GM10266 (cell line): ENCODE measurements around the gene UBE2E1.

Source experiments
- DNase-seq: peaks from one replicate; pipeline ENCODE4 v3.0.0; 2012; ENCODE audit errors: extremely low spot score
- TF ChIP-seq, protein P1 (sequence below): IDR thresholded peaks from 2 replicates; pipeline ENCODE4 v1.5.1; 2012; ENCODE audit warnings: mild to moderate bottlenecking, low read depth; ENCODE audit not compliant: control insufficient read depth, insufficient read depth; ENCODE audit errors: missing control alignments

Gene UBE2E1

DNA sequence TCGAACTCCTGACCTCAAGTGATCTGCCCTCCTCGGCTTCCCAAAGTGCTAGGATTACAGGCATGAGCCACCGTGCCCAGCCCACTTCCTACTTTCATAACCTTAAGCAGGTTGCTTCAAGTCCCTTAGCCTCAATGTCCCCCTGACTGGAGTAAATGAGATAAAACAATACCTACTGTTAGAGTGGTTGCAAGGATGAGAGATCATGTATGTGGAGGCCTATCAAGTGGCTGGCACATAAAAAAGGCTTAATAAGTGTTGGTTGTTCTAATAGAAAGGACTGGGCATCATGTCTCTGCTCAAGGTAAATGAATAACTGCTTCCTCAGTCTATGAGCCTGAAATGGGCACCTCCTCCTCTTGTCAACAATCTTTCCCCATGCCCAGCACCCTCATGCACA is 25.9 kb upstream of the UBE2E1 start:
- no peak for DNase-seq
- TF ChIP-seq, protein P1, sequence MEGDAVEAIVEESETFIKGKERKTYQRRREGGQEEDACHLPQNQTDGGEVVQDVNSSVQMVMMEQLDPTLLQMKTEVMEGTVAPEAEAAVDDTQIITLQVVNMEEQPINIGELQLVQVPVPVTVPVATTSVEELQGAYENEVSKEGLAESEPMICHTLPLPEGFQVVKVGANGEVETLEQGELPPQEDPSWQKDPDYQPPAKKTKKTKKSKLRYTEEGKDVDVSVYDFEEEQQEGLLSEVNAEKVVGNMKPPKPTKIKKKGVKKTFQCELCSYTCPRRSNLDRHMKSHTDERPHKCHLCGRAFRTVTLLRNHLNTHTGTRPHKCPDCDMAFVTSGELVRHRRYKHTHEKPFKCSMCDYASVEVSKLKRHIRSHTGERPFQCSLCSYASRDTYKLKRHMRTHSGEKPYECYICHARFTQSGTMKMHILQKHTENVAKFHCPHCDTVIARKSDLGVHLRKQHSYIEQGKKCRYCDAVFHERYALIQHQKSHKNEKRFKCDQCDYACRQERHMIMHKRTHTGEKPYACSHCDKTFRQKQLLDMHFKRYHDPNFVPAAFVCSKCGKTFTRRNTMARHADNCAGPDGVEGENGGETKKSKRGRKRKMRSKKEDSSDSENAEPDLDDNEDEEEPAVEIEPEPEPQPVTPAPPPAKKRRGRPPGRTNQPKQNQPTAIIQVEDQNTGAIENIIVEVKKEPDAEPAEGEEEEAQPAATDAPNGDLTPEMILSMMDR, result no peak

DNA sequence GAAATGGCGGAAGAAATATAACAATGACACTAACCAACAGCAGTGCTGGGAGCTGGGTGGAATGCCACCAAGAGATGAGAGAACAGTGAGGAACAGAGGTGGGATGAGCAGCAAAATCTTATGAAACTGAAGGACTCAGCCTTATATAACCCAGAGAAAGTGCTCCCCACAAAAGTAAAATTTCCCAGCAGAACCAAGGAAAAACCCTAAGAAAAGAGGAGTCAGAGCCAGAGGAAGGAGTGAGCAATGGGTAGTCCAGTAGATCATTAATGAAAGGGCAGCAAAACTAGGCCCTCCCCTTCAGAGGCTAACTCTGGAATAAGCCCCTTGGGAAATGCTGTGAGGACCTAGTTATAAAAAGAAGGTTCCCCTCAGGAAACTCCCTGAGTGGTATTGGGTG is 24.7 kb upstream of the UBE2E1 start:
- TF ChIP-seq, protein P1, result no peak
- no peak for DNase-seq

DNA sequence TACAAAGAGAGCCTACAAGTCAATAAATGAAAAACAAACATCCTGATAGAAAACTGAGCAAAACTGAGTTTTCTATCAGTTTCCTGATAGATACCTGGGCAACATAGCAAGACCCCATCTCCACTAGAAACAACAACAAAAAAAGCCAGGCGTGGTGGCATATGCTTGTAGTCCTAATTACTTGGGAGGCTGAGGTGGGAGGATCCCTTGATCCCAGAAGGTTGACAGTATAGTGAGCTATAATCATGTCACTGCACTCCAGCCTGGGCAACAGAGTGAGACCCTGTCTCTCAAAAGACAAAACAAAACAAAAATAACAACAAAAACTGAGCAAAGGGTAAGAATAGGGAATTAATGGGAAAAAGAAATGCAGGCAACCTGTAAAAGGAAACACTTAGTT is 23.9 kb upstream of the UBE2E1 start:
- DNase-seq, result no peak
- TF ChIP-seq, protein P1, result no peak

DNA sequence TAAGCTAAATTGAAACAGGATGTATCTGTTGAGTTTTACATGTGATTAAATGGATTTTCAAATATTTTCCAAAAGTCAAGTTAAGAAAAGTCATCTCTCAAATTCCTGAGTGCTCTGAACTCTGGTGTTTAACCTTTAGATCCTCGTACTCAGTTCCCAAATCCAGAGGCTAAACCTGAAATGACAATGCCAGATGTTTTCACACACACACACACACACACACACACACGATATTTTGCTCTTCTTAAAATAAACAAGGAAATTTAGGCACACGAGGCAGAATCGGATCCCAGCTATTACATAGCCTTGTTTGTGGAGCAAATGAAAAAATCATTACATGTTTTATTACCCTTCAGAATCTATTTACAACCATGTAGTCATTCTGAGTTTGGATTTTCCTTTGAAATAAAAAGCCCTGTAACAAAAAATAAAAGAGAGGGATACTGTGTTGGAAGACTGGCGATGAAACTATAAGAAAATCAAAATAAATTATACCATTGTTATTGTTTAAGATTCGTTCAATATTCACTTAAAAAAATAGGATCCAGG is 20.6 kb upstream of the UBE2E1 start:
- DNase-seq, result no peak
- TF ChIP-seq, protein P1, result no peak

DNA sequence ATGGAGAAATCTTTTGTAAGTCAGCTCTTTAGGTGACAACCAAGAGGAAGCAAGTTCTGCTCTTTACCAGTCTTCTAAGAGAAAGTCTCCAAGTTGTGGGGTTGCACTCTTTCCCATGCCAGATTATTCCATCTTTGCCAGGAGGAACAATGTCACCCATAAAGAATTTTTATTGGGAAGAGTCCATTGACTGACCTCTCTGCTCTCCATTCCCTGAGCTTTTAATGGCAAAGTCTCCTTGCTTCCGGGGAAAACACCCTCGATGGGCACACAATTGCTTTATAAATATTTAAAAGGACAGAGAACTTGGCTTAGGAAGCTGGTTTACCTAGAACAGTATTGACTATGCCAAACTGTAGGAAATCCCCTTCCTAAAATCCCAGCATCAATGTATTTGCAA is 19.9 kb upstream of the UBE2E1 start:
- no peak for DNase-seq
- TF ChIP-seq, protein P1, result no peak

DNA sequence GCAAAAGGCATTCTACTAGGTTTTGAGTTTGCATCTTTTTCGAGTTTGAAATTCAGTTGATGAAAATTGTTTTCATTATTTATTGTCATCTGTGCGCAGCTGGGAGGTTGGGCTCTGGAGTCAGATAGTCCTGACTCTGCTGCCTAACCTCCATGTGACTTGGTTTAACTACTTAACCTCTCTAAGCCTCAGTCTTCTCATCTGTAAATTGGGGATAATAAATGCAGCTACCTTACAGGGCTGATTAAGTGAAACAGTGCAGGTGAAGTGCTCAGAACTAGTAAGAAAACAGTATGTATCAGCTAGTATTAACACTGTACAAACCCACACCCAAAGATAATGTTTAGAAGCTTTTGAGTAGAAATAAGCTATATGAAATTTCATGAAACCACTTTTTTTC is 14.1 kb upstream of the UBE2E1 start:
- DNase-seq, result no peak

DNA sequence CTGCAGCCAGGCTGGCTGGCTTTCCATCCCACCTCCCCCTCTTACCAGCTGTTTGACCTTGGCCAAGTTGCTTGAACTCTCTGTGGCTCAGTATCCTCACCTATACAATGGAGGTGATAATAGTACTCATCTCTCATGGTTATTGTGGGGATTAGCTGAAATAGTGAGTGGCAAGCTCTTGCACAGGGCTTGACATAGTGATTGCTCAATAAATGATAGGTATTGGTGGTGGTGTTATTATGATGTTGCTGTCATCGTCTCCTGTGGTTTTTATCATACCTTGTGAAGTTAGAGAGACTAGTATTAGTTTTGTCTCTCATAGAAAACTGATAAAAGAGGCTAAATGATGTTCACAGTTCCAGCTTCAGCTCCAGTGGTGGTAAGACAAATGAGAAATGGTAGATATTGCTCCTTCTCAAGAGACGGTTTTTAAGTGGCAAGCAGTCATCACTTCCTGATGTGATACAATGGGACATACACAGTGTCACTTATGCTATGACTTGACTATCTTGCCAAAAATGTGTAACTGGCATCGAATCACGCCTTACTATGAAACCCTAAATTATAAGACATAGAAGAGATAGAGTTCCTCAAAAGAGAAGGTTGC is 12.1 kb upstream of the UBE2E1 start:
- TF ChIP-seq, protein P1, result no peak

More for the DNA sequence above, 14.1 kb upstream of the UBE2E1 start:
- TF ChIP-seq, protein P1, result no peak

More for the DNA sequence above, 12.1 kb upstream of the UBE2E1 start:
- no peak for DNase-seq
